GM23248 (cell line): ENCODE measurements around the gene FCN3. TPM values are rescaled to one million over a fixed set of nuclear protein-coding genes. Genes with fewer than 3 reads are reported as not detected.

ENCODE experiments used
- DNase-seq: peaks from one replicate; pipeline ENCODE4 v3.0.0-alpha.2; 2015
- H2AFZ ChIP-seq: fragments of 200-600 bp; sonication (generic); 2 replicates; pipeline ENCODE4 v1.6.1; 2016; ENCODE audit warnings: antibody characterized with exemption
- H3F3A ChIP-seq: fragments of 200-600 bp; sonication (generic); 2 replicates; pipeline ENCODE4 v1.6.1; 2016; ENCODE audit warnings: mild to moderate bottlenecking, antibody characterized with exemption, mixed run types; ENCODE audit not compliant: insufficient read depth
- H3K27ac ChIP-seq: fragments of 200-600 bp; sonication (generic); 2 replicates; pipeline ENCODE4 v1.5.1; 2016; ENCODE audit warnings: mild to moderate bottlenecking
- H3K27me3 ChIP-seq: fragments of 200-600 bp; sonication (generic); replicated peaks from 2 replicates; pipeline ENCODE4 v1.6.1; 2016; ENCODE audit warnings: mild to moderate bottlenecking; ENCODE audit not compliant: insufficient read depth
- H3K36me3 ChIP-seq: fragments of 200-600 bp; sonication (generic); 2 replicates; pipeline ENCODE4 v1.6.1; 2016; ENCODE audit warnings: low read depth, mild to moderate bottlenecking
- H3K4me1 ChIP-seq: fragments of 200-600 bp; sonication (generic); 2 replicates; pipeline ENCODE4 v1.6.1; 2016; ENCODE audit warnings: mild to moderate bottlenecking; ENCODE audit not compliant: insufficient read depth
- H3K4me2 ChIP-seq: fragments of 200-600 bp; sonication (generic); one replicate; pipeline ENCODE4 v1.6.1; 2016; ENCODE audit warnings: mild to moderate bottlenecking; ENCODE audit not compliant: unreplicated experiment
- H3K4me3 ChIP-seq: fragments of 200-600 bp; sonication (generic); 2 replicates; pipeline ENCODE4 v1.5.1; 2016; ENCODE audit warnings: mild to moderate bottlenecking
- H3K79me2 ChIP-seq: fragments of 200-600 bp; sonication (generic); 2 replicates; pipeline ENCODE4 v1.6.1; 2016; ENCODE audit warnings: mild to moderate bottlenecking; ENCODE audit not compliant: insufficient read depth
- H3K9ac ChIP-seq: fragments of 200-600 bp; sonication (generic); 2 replicates; pipeline ENCODE4 v1.6.1; 2016; ENCODE audit warnings: mild to moderate bottlenecking
- H3K9me2 ChIP-seq: fragments of 200-600 bp; sonication (generic); 2 replicates; pipeline ENCODE4 v1.6.1; 2016; ENCODE audit warnings: mixed run types, mild to moderate bottlenecking, moderate library complexity; ENCODE audit not compliant: insufficient read depth
- H3K9me3 ChIP-seq: fragments of 200-600 bp; sonication (generic); one replicate; pipeline ENCODE4 v1.6.1; 2017; ENCODE audit warnings: low read depth
- H4K20me1 ChIP-seq: fragments of 200-600 bp; sonication (generic); 2 replicates; pipeline ENCODE4 v1.6.0; 2016; ENCODE audit not compliant: insufficient read depth
- EZH2 ChIP-seq: fragments of 200-600 bp; sonication (generic); IDR thresholded peaks from 2 replicates; pipeline ENCODE4 v1.6.1; 2018; ENCODE audit warnings: antibody characterized with exemption, mild to moderate bottlenecking; ENCODE audit not compliant: insufficient read depth, poor library complexity, severe bottlenecking
- EZH2phosphoT487 ChIP-seq: fragments of 200-600 bp; sonication (generic); IDR thresholded peaks from 2 replicates; pipeline ENCODE4 v1.6.1; 2018; ENCODE audit warnings: antibody characterized with exemption, moderate library complexity, mild to moderate bottlenecking, low read depth; ENCODE audit not compliant: insufficient read depth
- WGBS, 2 experiments: methylation state at CpG; one replicate each; pipeline ENCODE4 v1.1.6; 2015 to 2017; ENCODE audit warnings: low lambda C conversion rate in 2 of 2, low coverage in 1 of 2; ENCODE audit errors: missing lambda C conversion rate in 2 of 2; 5-methylcytosine and 5-hydroxymethylcytosine counted together
- in situ Hi-C: fragments of 300-500 bp; cut with MboI; formaldehyde crosslinking; loops from 2 replicates; pipeline ENCODE4 v1.15.0; 2020
- polyA plus RNA-seq: library from polyadenylated mRNA; unstranded; fragments of >200 nt; fragmentation: Nextera tagmentation; extraction: Ambion mirVana; gene quantifications from 2 replicates; pipeline ENCODE4 v1.2.1, GENCODE V29; 2016
- total RNA-seq: library from RNA; depleted of rRNA; stranded (reverse); fragments of >200 nt; shearing (Covaris generic); gene quantifications from 2 replicates; pipeline ENCODE4 v1.2.3, GENCODE V29; 2014

The FCN3 gene
- total and polyA plus RNA-seq, 2 experiments from 2014 or later: not detected

- 96 to 100% methylated on average over 6 of the region's 6 CpGs for WGBS, 2 experiments
- Histone ChIP-seq H3K9me3 (no peaks in the 10 kb centered on the region), H3K9me2 (no peaks in the 10 kb centered on the region), H3K36me3 (peaks cover 9% of the 10 kb centered on the region; the same call in 1 of the 2 replicates), H4K20me1 (no peaks in the 10 kb centered on the region), H3F3A (no peaks in the 10 kb centered on the region), H2AFZ (no peak overlapping the region), H3K9ac (no peak overlapping the region), H3K4me2 (no peak overlapping the region), H3K27ac (no peak overlapping the region), H3K4me3 (no peak overlapping the region), H3K79me2 (no peaks in the 10 kb centered on the region), H3K27me3 (no peaks in the 10 kb centered on the region), H3K4me1 (peaks cover 14% of the 10 kb centered on the region)
- DNase-seq: no peak
- in situ Hi-C loops: no loop called here
- no peak for TF ChIP-seq EZH2
- TF ChIP-seq EZH2phosphoT487: no peak
These were observed 35.9 kb downstream of the FCN3 start for GRCh38 chr1:27338751-27339150.

DNA sequence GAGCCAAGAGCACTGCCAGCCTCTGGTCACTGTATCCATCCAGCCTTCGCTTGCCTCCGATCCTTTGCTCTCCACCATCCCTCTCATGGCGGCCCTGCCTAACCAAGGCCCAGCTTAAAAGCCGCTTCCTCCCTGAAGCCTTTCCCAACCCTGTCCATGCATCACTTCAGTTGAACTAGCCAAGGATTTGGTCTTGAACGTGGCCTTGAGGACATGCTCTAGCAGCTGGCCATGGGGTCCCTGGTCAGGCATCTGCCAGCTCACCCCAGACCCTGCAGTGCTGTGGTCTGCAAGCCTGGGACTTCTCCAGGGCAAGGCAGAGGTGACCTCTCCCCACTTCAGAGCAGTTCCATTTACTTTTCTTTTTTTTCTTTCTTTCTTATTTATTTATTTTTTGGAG lies 37.9 kb downstream of the FCN3 start:
- no peaks in the 10 kb centered on the region for H4K20me1 ChIP-seq
- no peaks in the 10 kb centered on the region for H3K9me3 ChIP-seq
- H2AFZ ChIP-seq: no peak overlapping the region
- no peak for DNase-seq
- no peak overlapping the region for H3K4me2 ChIP-seq
- WGBS, 2 experiments: 80 to 82% methylated on average over 5 of the region's 5 CpGs
- H3K4me3 ChIP-seq: no peak overlapping the region
- H3K79me2 ChIP-seq: no peaks in the 10 kb centered on the region
- in situ Hi-C loops: no loop called here
- no peak for TF ChIP-seq EZH2phosphoT487
- no peak for TF ChIP-seq EZH2
- H3K9me2 ChIP-seq: no peaks in the 10 kb centered on the region
- H3K27me3 ChIP-seq: no peaks in the 10 kb centered on the region
- no peak overlapping the region for H3K9ac ChIP-seq
- H3K27ac ChIP-seq: no peak overlapping the region
- peaks cover 11% of the 10 kb centered on the region for H3K4me1 ChIP-seq
- H3K36me3 ChIP-seq: peaks cover 9% of the 10 kb centered on the region; the same call in 1 of the 2 replicates
- H3F3A ChIP-seq: no peaks in the 10 kb centered on the region

DNA sequence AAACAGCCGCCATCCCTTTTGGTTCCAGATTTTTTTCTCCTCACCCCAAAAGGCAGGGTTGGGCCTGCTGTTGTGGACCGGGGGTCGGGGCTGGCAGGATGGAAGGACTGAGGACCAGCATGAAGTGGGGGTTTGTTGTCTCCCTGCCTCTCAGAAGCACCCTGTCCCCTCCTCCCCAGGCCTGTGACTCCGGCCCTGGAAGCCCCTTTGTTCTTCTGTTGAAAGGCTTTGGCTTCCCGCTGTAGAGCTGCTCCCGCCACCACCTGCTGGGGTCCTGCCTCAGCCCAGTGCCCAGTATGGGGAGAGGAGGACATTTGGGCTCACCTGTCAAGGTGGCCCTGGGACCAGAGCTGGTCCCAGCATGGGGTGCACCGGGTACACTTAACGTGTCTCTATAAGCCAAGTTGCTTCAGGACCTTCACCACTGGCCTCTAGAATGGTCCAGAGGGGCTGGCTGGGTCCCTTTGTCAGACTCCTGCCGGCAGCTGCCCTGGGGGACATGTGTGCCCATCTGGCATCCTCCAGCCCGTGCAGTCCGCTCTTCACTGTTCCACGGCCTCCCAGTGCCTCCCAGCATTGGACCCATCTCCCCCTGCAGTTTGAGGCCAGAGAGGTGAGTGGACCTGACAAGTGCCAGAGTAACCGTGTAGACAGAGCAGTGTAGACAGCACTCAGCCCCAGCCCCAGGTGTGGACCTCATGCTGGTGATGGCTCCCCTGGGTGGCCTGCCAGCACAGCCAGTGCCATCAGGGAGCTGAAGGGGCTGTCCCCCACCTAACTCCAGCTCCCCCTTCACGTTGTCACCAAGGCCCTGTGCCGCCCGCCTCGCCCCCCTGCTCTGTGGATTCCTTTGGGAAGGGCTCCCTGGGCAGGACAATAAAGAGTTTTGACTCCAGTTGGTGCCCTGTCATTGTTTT lies 38.9 kb downstream of the FCN3 start:
- Histone ChIP-seq H3K4me2 (no peak overlapping the region), H3F3A (no peaks in the 10 kb centered on the region), H3K9me3 (no peaks in the 10 kb centered on the region), H4K20me1 (no peaks in the 10 kb centered on the region), H3K4me3 (no peak overlapping the region), H3K9ac (no peak overlapping the region), H2AFZ (no peak overlapping the region), H3K79me2 (peaks cover 7% of the 10 kb centered on the region), H3K4me1 (0 out of 2 replicates have a peak, but pooled peaks cover 1% of the 10 kb centered on the region), H3K9me2 (no peaks in the 10 kb centered on the region), H3K36me3 (peaks cover 9% of the 10 kb centered on the region; the same call in 1 of the 2 replicates), H3K27me3 (no peaks in the 10 kb centered on the region), H3K27ac (no peak overlapping the region)
- WGBS, 2 experiments: 90 to 96% methylated on average over 17 of the region's 17 CpGs
- no peak for TF ChIP-seq EZH2phosphoT487
- no peak for DNase-seq
- in situ Hi-C loops: no loop called here

DNA sequence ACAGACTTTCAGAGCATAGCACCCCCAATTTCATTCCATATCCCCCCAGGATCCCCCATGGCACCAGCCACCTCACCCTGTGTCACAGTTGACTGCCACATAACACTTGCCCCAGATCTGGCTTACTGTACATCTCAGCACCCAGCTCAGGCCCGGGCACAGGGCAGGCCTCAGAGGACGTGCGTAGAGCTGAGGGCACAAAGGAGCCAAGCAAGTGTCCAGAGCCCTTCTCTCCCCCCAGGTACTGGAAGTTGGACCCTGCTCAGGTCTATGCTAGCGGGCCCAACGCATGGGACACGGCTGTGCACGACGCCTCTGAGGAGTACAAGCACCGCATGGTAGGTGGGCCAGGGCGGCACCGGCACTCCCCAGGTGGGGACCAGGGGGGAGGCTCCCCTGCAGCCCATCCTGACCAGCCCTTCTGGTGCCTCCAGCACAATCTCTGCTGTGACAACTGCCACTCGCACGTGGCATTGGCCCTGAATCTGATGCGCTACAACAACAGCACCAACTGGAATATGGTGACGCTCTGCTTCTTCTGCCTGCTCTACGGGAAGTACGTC lies 40.8 kb downstream of the FCN3 start:
- Histone ChIP-seq H3K9me3 (no peaks in the 10 kb centered on the region), H2AFZ (no peak overlapping the region), H3K4me1 (no peaks in the 10 kb centered on the region), H3K27me3 (no peaks in the 10 kb centered on the region), H4K20me1 (no peaks in the 10 kb centered on the region; the same call in 1 of the 2 replicates), H3K36me3 (peaks cover 9% of the 10 kb centered on the region; the same call in 1 of the 2 replicates), H3K9me2 (no peaks in the 10 kb centered on the region), H3K9ac (no peak overlapping the region), H3K4me2 (no peak overlapping the region), H3F3A (no peaks in the 10 kb centered on the region), H3K27ac (no peak overlapping the region), H3K4me3 (no peak overlapping the region), H3K79me2 (peaks cover 27% of the 10 kb centered on the region)
- whole genome bisulfite sequencing, 2 experiments: 91 to 92% methylated on average over 17 of the region's 17 CpGs
- TF ChIP-seq EZH2phosphoT487 (no peak), EZH2 (no peak)
- in situ Hi-C loops: no loop called here
- DNase-seq: no peak
